ENCODE results near the gene COL15A1.
"Not testable (repeated sequence)": the region's sequence is repeated elsewhere in the genome, so short reads cannot be mapped to it uniquely, and the experiment has no call there.

The COL15A1 gene

GRCh38 chr9:98994172-98995058, 50.7 kb downstream of the COL15A1 start:
- no peak for DNase-seq (ENCODE audit: low read depth)

- DNase-seq (ENCODE audit: low read depth), result no peak
Measured at GRCh38 chr9:98995059-98995671, 51.5 kb downstream of the COL15A1 start.

GRCh38 chr9:98995971-98996504, 52.3 kb downstream of the COL15A1 start:
- no peak for DNase-seq (ENCODE audit: low read depth)

- no peak for DNase-seq (ENCODE audit: low read depth)
Measured at GRCh38 chr9:98997604-98998003, 53.9 kb downstream of the COL15A1 start.

- DNase-seq (ENCODE audit: low read depth), result peak; percentile 28
Measured at GRCh38 chr9:98998441-98999151, 54.9 kb downstream of the COL15A1 start.

- no peak for DNase-seq (ENCODE audit: low read depth)
Measured at GRCh38 chr9:98999152-98999525, 55.4 kb downstream of the COL15A1 start.

GRCh38 chr9:99000476-99001395, 57.0 kb downstream of the COL15A1 start:
- DNase-seq (ENCODE audit: low read depth), result no peak

- DNase-seq (ENCODE audit: low read depth), result no peak
Measured at GRCh38 chr9:99001892-99002291, 58.2 kb downstream of the COL15A1 start.

- DNase-seq (ENCODE audit: low read depth), result no peak
Measured at GRCh38 chr9:99002706-99003105, 59.0 kb downstream of the COL15A1 start.

GRCh38 chr9:99003308-99003707, 59.6 kb downstream of the COL15A1 start:
- no peak for DNase-seq (ENCODE audit: low read depth)

GRCh38 chr9:99004115-99004514, 60.4 kb downstream of the COL15A1 start:
- DNase-seq (ENCODE audit: low read depth), result no peak

GRCh38 chr9:99004717-99005460, 61.2 kb downstream of the COL15A1 start:
- DNase-seq (ENCODE audit: low read depth), result no peak

GRCh38 chr9:99005651-99006050, 61.9 kb downstream of the COL15A1 start:
- no peak for DNase-seq (ENCODE audit: low read depth)

GRCh38 chr9:99006511-99006910, 62.8 kb downstream of the COL15A1 start:
- no peak for DNase-seq (ENCODE audit: low read depth)

- no peak for DNase-seq (ENCODE audit: low read depth)
Measured at GRCh38 chr9:99006979-99007378, 63.3 kb downstream of the COL15A1 start.

- no peak for DNase-seq (ENCODE audit: low read depth)
Measured at GRCh38 chr9:99008203-99008602, 64.5 kb downstream of the COL15A1 start.

GRCh38 chr9:99010393-99010792, 66.7 kb downstream of the COL15A1 start:
- DNase-seq (ENCODE audit: low read depth), result not testable (repeated sequence)

- no peak for DNase-seq (ENCODE audit: low read depth)
Measured at GRCh38 chr9:99011161-99011709, 67.5 kb downstream of the COL15A1 start.

GRCh38 chr9:99012957-99013512, 69.3 kb downstream of the COL15A1 start:
- DNase-seq (ENCODE audit: low read depth), result no peak

- DNase-seq (ENCODE audit: low read depth), result no peak
Measured at GRCh38 chr9:99013550-99013949, 69.8 kb downstream of the COL15A1 start.
